BE2C (cell line): ENCODE measurements around the gene PCNP.
"Not testable (repeated sequence)": the region's sequence is repeated elsewhere in the genome, so short reads cannot be mapped to it uniquely, and the experiment has no call there.

Source experiments
- DNase-seq: peaks from one replicate; pipeline ENCODE4 v3.0.0-alpha.2; 2020
- H3K27me3 ChIP-seq: fragments of 250-450 bp; sonication (Bioruptor Pico); 2 replicates; pipeline ENCODE4 v1.5.1; 2020; ENCODE audit warnings: mild to moderate bottlenecking
- H3K36me3 ChIP-seq: fragments of 250-450 bp; sonication (Bioruptor Pico); 2 replicates; pipeline ENCODE4 v1.5.1; 2020; ENCODE audit warnings: mild to moderate bottlenecking
- H3K4me1 ChIP-seq: fragments of 250-450 bp; sonication (Bioruptor Pico); 2 replicates; pipeline ENCODE4 v1.5.1; 2020
- H3K4me3 ChIP-seq: 2 replicates; pipeline ENCODE4 v1.5.1; 2011; ENCODE audit warnings: low read depth, low read length
- H3K9me3 ChIP-seq: fragments of 250-450 bp; sonication (Bioruptor Pico); 2 replicates; pipeline ENCODE4 v1.5.1; 2020
- TF ChIP-seq, protein P1 (sequence below): IDR thresholded peaks from 2 replicates; pipeline ENCODE4 v1.5.1; 2012; ENCODE audit warnings: mild to moderate bottlenecking, low read depth, low read length

Gene PCNP

DNA sequence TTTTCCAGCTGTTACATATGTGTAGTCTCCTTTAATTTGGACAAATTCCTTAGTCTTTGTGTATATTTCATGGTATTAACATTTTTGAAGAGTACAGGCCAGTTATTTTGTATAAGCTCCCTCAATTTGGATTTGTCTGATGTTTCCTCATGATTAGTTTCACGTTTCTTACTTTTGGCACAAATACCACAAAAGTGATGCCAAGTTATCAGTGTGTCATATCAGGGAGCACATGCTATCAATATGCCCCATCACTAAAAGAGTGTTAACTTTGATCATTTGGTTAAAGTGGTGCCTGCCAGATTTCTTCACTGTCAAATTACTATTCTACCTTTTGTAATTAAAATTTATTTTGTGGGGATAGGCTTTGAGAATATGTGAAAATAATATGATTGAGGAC, 14.6 kb downstream of the PCNP start:
- no peak for DNase-seq
- Histone ChIP-seq H3K9me3 (no peaks in the 10 kb centered on the region), H3K4me1 (no peaks in the 10 kb centered on the region), H3K27me3 (no peaks in the 10 kb centered on the region), H3K36me3 (peaks cover 66% of the 10 kb centered on the region), H3K4me3 (no peak overlapping the region)
- TF ChIP-seq, protein P1, sequence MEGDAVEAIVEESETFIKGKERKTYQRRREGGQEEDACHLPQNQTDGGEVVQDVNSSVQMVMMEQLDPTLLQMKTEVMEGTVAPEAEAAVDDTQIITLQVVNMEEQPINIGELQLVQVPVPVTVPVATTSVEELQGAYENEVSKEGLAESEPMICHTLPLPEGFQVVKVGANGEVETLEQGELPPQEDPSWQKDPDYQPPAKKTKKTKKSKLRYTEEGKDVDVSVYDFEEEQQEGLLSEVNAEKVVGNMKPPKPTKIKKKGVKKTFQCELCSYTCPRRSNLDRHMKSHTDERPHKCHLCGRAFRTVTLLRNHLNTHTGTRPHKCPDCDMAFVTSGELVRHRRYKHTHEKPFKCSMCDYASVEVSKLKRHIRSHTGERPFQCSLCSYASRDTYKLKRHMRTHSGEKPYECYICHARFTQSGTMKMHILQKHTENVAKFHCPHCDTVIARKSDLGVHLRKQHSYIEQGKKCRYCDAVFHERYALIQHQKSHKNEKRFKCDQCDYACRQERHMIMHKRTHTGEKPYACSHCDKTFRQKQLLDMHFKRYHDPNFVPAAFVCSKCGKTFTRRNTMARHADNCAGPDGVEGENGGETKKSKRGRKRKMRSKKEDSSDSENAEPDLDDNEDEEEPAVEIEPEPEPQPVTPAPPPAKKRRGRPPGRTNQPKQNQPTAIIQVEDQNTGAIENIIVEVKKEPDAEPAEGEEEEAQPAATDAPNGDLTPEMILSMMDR, result no peak

DNA sequence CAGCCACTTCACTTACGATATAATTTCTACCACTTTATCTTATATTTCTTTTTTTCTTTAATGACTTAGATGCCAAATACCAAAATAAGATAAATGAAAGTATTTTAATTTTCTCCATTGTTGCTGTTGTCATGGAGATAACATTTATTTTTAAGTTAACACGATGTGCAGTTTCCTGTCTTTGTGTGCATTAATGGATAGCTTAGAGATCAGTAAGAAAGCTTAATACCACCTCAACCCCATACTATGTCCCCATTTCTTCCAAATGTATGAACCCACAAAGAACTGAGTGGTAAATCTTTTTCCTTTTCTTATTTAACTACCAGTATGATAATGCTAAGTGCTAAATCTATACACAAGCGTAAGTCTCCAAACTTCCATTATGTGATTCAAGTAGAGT, 17.1 kb downstream of the PCNP start:
- TF ChIP-seq, protein P1, result no peak
- Histone ChIP-seq H3K36me3 (peaks cover 47% of the 10 kb centered on the region), H3K27me3 (no peaks in the 10 kb centered on the region)

DNA sequence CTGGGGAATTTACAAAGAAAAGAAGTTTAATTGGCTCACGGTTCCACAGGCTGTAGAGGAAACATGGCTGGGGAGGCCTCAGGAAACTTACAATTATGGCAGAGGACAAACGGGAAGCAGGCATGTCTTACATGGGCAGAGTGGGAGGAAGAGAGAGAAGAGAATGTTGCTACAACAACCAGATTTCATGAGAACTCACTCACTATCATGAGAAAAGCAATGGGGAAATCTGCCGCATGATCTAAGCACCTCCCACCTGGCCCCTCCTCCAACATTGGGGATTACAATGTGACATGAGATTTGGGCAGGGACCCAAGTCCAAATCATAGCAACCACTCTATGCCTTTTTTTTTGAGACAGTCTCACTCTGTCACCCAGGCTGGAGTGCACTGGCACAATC, 28.8 kb downstream of the PCNP start:
- H3K27me3 ChIP-seq, result no peaks in the 10 kb centered on the region
- DNase-seq, result no peak
- H3K4me3 ChIP-seq, result no peak overlapping the region
- H3K36me3 ChIP-seq, result no peaks in the 10 kb centered on the region
- no peaks in the 10 kb centered on the region for H3K9me3 ChIP-seq
- TF ChIP-seq, protein P1, result no peak
- H3K4me1 ChIP-seq, result no peaks in the 10 kb centered on the region

More for the DNA sequence above, 17.1 kb downstream of the PCNP start:
- no peaks in the 10 kb centered on the region for H3K9me3 ChIP-seq
- no peak for DNase-seq
- H3K4me3 ChIP-seq, result no peak overlapping the region
- no peaks in the 10 kb centered on the region for H3K4me1 ChIP-seq

DNA sequence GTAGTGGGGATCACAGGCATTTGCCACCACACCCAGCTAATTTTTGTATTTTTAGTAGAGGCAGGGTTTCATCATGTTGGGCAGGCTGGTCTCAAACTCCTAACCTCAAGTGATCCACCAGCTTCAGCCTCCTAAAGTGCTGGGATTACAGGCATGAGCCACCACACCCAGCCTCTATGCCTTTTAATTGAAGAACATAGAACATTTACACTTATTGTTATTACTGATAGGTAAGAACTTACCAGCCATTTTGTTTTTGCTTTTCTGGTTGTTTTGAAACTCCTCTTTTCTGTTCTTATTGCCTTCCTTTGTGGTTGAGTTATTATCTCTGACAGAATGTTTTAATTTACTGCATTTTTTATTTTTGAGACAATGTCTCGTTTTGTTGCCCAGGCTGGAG, 29.2 kb downstream of the PCNP start:
- no peaks in the 10 kb centered on the region for H3K27me3 ChIP-seq
- H3K4me3 ChIP-seq, result no peak overlapping the region
- H3K36me3 ChIP-seq, result no peaks in the 10 kb centered on the region
- DNase-seq, result no peak
- TF ChIP-seq, protein P1, result no peak
- no peaks in the 10 kb centered on the region for H3K4me1 ChIP-seq
- H3K9me3 ChIP-seq, result no peaks in the 10 kb centered on the region

DNA sequence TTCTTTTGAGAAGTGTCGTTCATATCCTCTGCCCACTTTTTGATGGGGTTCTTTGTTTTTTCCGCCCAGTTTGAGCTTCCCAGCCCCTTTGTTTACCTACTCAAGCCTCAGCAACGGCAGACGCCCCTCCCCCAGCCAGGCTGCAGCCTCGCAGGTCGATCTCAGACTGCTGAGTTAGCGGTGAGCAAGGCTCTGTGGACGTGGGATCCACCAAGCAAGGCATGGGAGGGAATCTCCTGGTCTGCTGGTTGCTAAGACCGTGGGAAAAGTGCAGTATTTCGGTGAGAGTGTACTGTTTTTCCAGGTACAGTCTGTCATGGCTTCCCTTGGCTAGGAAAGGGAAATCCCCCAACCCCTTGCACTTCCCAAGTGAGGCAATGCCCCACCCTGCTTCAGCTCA, 31.4 kb downstream of the PCNP start:
- not testable (repeated sequence) for DNase-seq, H3K4me3 ChIP-seq, H3K9me3 ChIP-seq, H3K36me3 ChIP-seq, H3K4me1 ChIP-seq, H3K27me3 ChIP-seq

DNA sequence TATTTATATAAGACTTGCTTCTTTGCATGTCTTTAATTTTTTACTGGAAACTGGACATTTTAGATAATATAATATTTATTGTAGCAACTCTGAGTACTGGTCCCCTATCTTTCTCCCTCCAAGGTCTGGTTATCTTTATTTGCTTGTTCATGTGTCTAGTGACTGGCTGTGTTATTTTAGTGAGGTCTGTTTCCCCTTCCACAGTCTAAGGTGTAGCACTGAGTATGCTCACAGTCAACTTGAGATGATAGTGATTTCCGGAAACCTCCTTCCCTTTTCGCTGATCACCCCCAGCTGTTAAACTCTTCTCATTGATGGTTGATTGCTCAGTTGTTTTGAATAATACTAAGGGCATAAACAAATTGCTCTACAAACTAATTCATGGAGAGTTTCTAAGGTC, 37.0 kb downstream of the PCNP start:
- DNase-seq, result no peak
- H3K36me3 ChIP-seq, result no peaks in the 10 kb centered on the region
- H3K9me3 ChIP-seq, result no peaks in the 10 kb centered on the region
- H3K4me3 ChIP-seq, result no peak overlapping the region
- H3K4me1 ChIP-seq, result no peaks in the 10 kb centered on the region
- H3K27me3 ChIP-seq, result no peaks in the 10 kb centered on the region
- TF ChIP-seq, protein P1, result no peak

DNA sequence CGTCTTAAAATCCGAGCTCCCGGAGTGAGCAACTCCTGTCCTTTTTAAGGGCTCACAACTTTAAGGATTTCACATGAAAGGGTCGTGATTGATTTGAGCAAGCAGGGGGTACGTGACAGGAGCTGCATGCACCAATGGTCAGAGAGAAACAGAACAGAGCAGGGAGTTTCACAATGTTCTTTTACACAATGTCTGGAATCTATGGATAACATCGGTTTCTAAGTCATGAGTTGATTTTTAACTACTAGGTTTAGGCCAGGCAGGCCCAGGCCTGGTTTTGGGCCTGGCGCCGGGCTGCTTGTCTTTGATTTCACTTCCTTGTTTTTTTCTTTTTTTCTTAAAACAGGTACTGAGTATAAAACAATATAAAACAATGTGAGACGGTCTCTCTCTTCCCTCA, 39.0 kb downstream of the PCNP start:
- not testable (repeated sequence) for H3K4me1 ChIP-seq, DNase-seq, H3K4me3 ChIP-seq, H3K36me3 ChIP-seq, H3K9me3 ChIP-seq, H3K27me3 ChIP-seq
